Ovary (tissue), 9 donors: ENCODE measurements around the gene FGD3. TPM values are rescaled to one million over a fixed set of nuclear protein-coding genes. Genes with fewer than 3 reads are reported as not detected.
A peak's percentile ranks its signal among the peaks of the same experiment; 100 is the strongest.

ENCODE experiments used
- DNase-seq, 5 donors: peaks; one replicate each; pipeline ENCODE4 v3.0.0-alpha.2; 2019 to 2020
- H3K27ac ChIP-seq, 2 donors: fragments of 200-600 bp; one replicate each; pipeline versions ENCODE4 v1.5.1 to v1.8.0; 2019 to 2022
- H3K27me3 ChIP-seq: fragments of 200-600 bp; one replicate; pipeline ENCODE4 v1.8.0; 2022
- H3K36me3 ChIP-seq: fragments of 200-600 bp; sonication (generic); one replicate; pipeline ENCODE4 v1.5.1; 2019
- H3K4me1 ChIP-seq: one replicate; pipeline ENCODE4 v1.8.1; 2013; ENCODE audit warnings: mild to moderate bottlenecking, moderate library complexity; ENCODE audit not compliant: insufficient read depth
- H3K4me3 ChIP-seq: fragments of 200-600 bp; sonication (generic); one replicate; pipeline ENCODE4 v1.5.1; 2017
- H3K9me3 ChIP-seq, 2 donors: fragments of 200-600 bp in 1 of 2; sonication (generic) in 1 of 2; one replicate each; pipeline versions ENCODE4 v1.5.1 to v1.8.1; 2013 to 2019; ENCODE audit warnings: mild to moderate bottlenecking in 1 of 2, moderate library complexity in 1 of 2
- EP300 ChIP-seq: sonication (generic); formaldehyde crosslinking; IDR thresholded peaks from one replicate; pipeline ENCODE4 v1.6.1; 2017; ENCODE audit warnings: antibody characterized with exemption
- POLR2A ChIP-seq: fragments of 450-650 bp; IDR thresholded peaks from one replicate; pipeline ENCODE4 v1.6.1; 2017; ENCODE audit warnings: antibody characterized with exemption, mild to moderate bottlenecking, moderate library complexity
- WGBS, 3 donors: extraction: QIAGEN DNeasy Blood & Tissue Kit in 1 of 3; methylation state at CpG; one replicate each; pipeline versions ENCODE4 v1.1.5 to v1.1.7; 2013 to 2017; 5-methylcytosine and 5-hydroxymethylcytosine counted together
- intact Hi-C, 4 donors: fragments of 100-400 bp; cut with DNase I; formaldehyde crosslinking; loops; one replicate each; pipeline versions ENCODE4 v1.11.0 to v1.15.1; 2022 to 2023
- polyA plus RNA-seq, 2 donors: library from polyadenylated mRNA; stranded (reverse); fragments of 200-250 nt in 1 of 2; fragments of 350-450 nt in 1 of 2; fragmentation: Illumina TruSeq in 1 of 2; extraction: RNeasy Lipid Tissue Mini Kit (QIAGEN cat#74804) in 1 of 2; gene quantifications; one replicate each; pipeline ENCODE4 v1.2.3, GENCODE V29; 2013 to 2014
- total RNA-seq, 7 donors: library from RNA; depleted of rRNA in 2 of 7; stranded (reverse); fragments of >200 nt in 2 of 7; fragmentation: NEBNext Ultra II Directional in 3 of 7; extraction: Animal tissue kit (Norgen Biotek cat#: 25700) in 3 of 7; gene quantifications; one replicate each; pipeline versions ENCODE4 v1.1.0 to v1.2.4, GENCODE V29; 2016 to 2023
- TF ChIP-seq, protein P1 (sequence below), 3 donors: fragments of 450-650 bp in 2 of 3; fragments of 200-600 bp in 1 of 3; IDR thresholded peaks; one replicate each; pipeline versions ENCODE4 v1.5.1 to v1.8.0; 2016 to 2022; ENCODE audit warnings: antibody characterized with exemption in 3 of 3, mild to moderate bottlenecking in 1 of 3
- donor health status: DM: no; HTN: no; CAD: no; lungs with moderate emphysema.
- donor health status: DM: no; HTN: no; CAD: no.
- donor health status: Bipolar disorder and iron deficiency.
- donor health status: DM: yes; HTN: yes; CAD: no.
- donor health status: DM: no; HTN: no; CAD: no.
- donor health status: DM: yes; HTN: yes; CAD: no.

Gene FGD3
- total and polyA plus RNA-seq, 9 donors: 1.1 to 6.7 (median 2.0) TPM

DNA sequence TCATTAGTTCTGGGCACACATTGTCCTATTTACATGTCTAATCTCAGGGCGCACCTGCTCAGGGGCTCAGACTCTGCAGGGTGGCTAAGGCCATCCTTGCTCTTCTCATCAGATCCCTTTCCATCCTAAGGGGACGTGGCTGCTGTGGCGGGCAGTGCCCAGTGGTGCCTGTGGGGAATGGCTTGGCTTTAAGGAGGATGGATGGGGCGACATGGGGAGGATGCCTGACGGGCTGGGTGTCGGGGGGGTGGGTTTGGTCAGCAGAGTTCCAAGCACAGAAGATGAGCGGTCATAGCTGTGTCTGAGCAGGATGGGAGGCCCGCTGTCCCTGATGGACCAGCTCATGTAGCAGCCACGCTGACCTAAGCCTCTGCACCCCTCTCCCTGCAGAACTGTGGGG is 70.3 kb downstream of the FGD3 start:
- Histone ChIP-seq H3K27me3 (no peaks in the 10 kb centered on the region), H3K4me3 (no peak overlapping the region), H3K36me3 (no peaks in the 10 kb centered on the region), H3K9me3 (no peaks in the 10 kb centered on the region), H3K4me1 (no peaks in the 10 kb centered on the region), H3K27ac (no peak overlapping the region)
- intact Hi-C loops: no loop called here
- 94 to 98% (median 94%) methylated on average over 9 of the region's 9 CpGs for WGBS, 3 donors
- DNase-seq: peak in 1 of 5 donors; percentile 4
- no peak for TF ChIP-seq POLR2A

DNA sequence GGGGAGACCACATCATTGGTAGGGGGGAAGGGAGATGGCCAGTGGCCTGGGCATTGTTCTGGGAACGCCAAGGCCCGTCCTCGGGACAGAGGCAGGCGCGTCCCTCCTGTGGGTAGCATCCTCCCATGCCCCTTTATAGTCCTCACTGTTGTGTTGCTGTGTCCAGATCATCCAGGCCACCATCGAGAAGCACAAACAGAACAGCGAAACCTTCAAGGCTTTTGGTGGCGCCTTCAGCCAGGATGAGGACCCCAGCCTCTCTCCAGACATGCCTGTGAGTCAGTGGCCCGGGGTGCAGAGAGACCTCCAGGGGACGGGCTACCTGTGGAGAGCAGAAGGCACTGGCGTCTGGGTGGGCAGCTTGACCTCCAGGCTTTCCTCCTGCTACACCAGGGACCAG is 72.8 kb downstream of the FGD3 start:
- TF ChIP-seq, protein P1, sequence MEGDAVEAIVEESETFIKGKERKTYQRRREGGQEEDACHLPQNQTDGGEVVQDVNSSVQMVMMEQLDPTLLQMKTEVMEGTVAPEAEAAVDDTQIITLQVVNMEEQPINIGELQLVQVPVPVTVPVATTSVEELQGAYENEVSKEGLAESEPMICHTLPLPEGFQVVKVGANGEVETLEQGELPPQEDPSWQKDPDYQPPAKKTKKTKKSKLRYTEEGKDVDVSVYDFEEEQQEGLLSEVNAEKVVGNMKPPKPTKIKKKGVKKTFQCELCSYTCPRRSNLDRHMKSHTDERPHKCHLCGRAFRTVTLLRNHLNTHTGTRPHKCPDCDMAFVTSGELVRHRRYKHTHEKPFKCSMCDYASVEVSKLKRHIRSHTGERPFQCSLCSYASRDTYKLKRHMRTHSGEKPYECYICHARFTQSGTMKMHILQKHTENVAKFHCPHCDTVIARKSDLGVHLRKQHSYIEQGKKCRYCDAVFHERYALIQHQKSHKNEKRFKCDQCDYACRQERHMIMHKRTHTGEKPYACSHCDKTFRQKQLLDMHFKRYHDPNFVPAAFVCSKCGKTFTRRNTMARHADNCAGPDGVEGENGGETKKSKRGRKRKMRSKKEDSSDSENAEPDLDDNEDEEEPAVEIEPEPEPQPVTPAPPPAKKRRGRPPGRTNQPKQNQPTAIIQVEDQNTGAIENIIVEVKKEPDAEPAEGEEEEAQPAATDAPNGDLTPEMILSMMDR (IDR thresholded peaks at IDR 0.05): no peak
- TF ChIP-seq EP300: no peak
- TF ChIP-seq POLR2A: no peak
- DNase-seq: no peak
- H3K27ac ChIP-seq: no peak overlapping the region
- no peaks in the 10 kb centered on the region for H3K4me1 ChIP-seq
- no peaks in the 10 kb centered on the region for H3K9me3 ChIP-seq
- WGBS, 3 donors: 86 to 92% (median 91%) methylated on average over 11 of the region's 11 CpGs
- intact Hi-C loops: no loop called here
- H3K4me3 ChIP-seq: no peak overlapping the region
- no peaks in the 10 kb centered on the region for H3K36me3 ChIP-seq
- H3K27me3 ChIP-seq: no peaks in the 10 kb centered on the region

DNA sequence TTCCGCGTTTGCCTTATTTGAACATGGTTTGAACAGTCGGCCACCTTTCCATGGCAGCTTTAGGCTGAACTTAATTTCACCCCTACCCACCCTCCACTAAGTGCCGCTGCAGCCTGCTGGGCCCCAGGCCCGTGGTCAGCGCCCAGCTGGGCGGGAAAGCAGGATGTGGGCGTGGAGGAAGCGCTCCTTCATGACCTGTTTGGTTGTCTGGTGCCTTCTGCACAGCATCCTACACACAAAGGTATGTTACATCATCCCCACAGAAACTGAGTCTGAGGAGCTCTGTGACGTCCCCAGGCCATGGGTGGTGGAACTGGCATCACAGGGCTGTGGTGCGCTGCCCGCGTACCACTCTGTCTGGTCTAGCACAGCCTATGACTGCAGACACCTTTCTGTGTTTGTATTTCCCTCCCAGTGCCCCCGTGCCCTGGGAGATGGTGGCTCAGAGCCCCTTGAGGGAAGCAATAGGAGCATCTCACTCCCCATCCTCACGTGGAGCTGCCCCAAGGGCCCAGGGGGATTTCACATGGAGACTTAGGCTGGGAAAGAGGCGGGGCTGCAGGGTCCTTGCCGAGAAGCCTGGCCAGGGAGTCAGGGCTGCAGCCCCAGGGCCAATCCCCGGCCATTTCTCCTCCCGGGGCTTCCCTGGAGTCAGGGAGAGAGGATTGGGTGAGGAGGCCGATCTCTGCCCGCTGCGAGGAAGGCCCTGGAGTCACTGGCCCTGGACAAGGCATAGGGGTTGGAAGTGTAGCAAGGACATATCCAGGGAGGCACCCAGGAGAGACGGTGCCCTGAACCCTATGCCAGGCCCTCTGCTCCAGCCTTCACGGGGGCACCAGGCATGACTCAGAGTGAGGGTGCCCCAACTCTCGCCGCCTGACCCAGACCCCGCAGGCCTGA is 73.7 kb downstream of the FGD3 start:
- H3K27ac ChIP-seq: no peak overlapping the region
- 62 to 70% (median 65%) methylated on average over 27 of the region's 27 CpGs for WGBS, 3 donors
- H3K4me1 ChIP-seq: no peaks in the 10 kb centered on the region
- TF ChIP-seq EP300 (no peak), POLR2A (no peak)
- TF ChIP-seq, protein P1 (IDR thresholded peaks at IDR 0.05): no peak
- intact Hi-C loops: no loop called here
- H3K9me3 ChIP-seq: no peaks in the 10 kb centered on the region
- no peak overlapping the region for H3K4me3 ChIP-seq
- peak in 3 of 5 donors; percentile 50 to 59 (median 58) for DNase-seq
- H3K36me3 ChIP-seq: no peaks in the 10 kb centered on the region
- H3K27me3 ChIP-seq: no peaks in the 10 kb centered on the region

DNA sequence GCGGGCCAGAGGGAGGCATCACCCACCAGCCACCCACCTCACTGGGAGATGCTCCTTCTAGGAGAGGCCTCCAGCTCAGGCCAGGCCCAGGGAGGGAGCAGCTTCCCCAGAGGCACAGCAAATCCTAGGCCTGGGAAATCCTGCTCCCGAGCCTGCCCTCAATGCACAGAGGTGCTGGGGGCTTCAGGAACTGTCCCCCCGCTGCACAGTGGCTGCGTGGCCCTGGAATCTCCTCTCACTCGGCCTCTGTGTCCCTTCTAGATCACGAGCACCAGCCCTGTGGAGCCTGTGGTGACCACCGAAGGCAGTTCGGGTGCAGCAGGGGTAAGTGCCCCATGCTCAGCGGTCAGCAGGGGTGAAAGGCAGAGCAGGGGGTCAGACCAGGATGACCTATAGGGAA is 74.7 kb downstream of the FGD3 start:
- H3K27ac ChIP-seq: no peak overlapping the region
- H3K4me3 ChIP-seq: no peak overlapping the region
- H3K4me1 ChIP-seq: no peaks in the 10 kb centered on the region
- no peaks in the 10 kb centered on the region for H3K36me3 ChIP-seq
- no peak for DNase-seq
- H3K9me3 ChIP-seq: no peaks in the 10 kb centered on the region
- H3K27me3 ChIP-seq: no peaks in the 10 kb centered on the region
- 87 to 99% (median 98%) methylated on average over 9 of the region's 9 CpGs for WGBS, 3 donors
- intact Hi-C loops: no loop called here
- TF ChIP-seq, protein P1 (IDR thresholded peaks at IDR 0.05): no peak
- TF ChIP-seq EP300 (no peak), POLR2A (no peak)
